OCI-LY7 (cell line): ENCODE measurements around the gene SMG9. TPM values are rescaled to one million over a fixed set of nuclear protein-coding genes. Genes with fewer than 3 reads are reported as not detected.

Experiments used
- BruUV-seq: library from RNA; stranded (reverse); fragments of 400-500 nt; replicated peaks from 2 replicates; lab custom pipeline; 2021; lab: Mats Ljungman, UMichigan
- CTCF ChIA-PET: fragments of 300-600 bp; sonication (Branson Sonifier 250); formaldehyde crosslinking; loops from one replicate; lab custom pipeline; 2022; ENCODE audit warnings: antibody characterized with exemption; ENCODE audit not compliant: unreplicated experiment; lab: Charles Lee
- POLR2A ChIA-PET: fragments of 300-600 bp; sonication (Branson Sonifier 250); formaldehyde crosslinking; loops from one replicate; lab custom pipeline; 2022; ENCODE audit warnings: antibody characterized with exemption; lab: Charles Lee
- DNase-seq: peaks from one replicate; pipeline ENCODE4 v3.0.0-alpha.2; 2015; ENCODE audit warnings: low spot score
- H2AFZ ChIP-seq: fragments of 200-600 bp; sonication (generic), shearing (Covaris generic); 2 replicates; pipeline ENCODE4 v1.6.1; 2014; ENCODE audit warnings: mild to moderate bottlenecking, antibody characterized with exemption, low read length, moderate library complexity
- H3K27ac ChIP-seq: fragments of 200-600 bp; sonication (generic); 2 replicates; pipeline ENCODE4 v1.5.1; 2014; ENCODE audit warnings: mixed run types, low read depth, mild to moderate bottlenecking, moderate library complexity, low read length, inconsistent platforms; ENCODE audit not compliant: poor library complexity, severe bottlenecking
- H3K36me3 ChIP-seq: fragments of 200-600 bp; sonication (generic); 2 replicates; pipeline ENCODE4 v1.6.1; 2014; ENCODE audit warnings: mild to moderate bottlenecking, antibody characterized with exemption, low read length, moderate library complexity, mixed read lengths; ENCODE audit not compliant: insufficient read depth
- H3K4me1 ChIP-seq: fragments of 200-600 bp; sonication (generic); 2 replicates; pipeline ENCODE4 v1.5.1; 2014; ENCODE audit warnings: mild to moderate bottlenecking, low read length; ENCODE audit not compliant: insufficient read depth, poor library complexity, severe bottlenecking
- H3K4me2 ChIP-seq: fragments of 200-600 bp; sonication (generic); 2 replicates; pipeline ENCODE4 v1.6.1; 2014; ENCODE audit warnings: mild to moderate bottlenecking, low read length
- H3K4me3 ChIP-seq: fragments of 200-600 bp; sonication (generic); 2 replicates; pipeline ENCODE4 v1.5.1; 2014; ENCODE audit warnings: mild to moderate bottlenecking, low read depth, low read length; ENCODE audit not compliant: poor library complexity, severe bottlenecking
- H3K79me2 ChIP-seq: fragments of 200-600 bp; sonication (generic); 2 replicates; pipeline ENCODE4 v1.6.1; 2016; ENCODE audit warnings: low read depth, mild to moderate bottlenecking, low read length, moderate library complexity, mixed read lengths; ENCODE audit not compliant: insufficient read depth
- H3K9me2 ChIP-seq: fragments of 200-600 bp; sonication (generic); 2 replicates; pipeline ENCODE4 v1.6.1; 2016; ENCODE audit warnings: mild to moderate bottlenecking, low read length, mixed read lengths; ENCODE audit not compliant: insufficient read depth
- H3K9me3 ChIP-seq: fragments of 200-600 bp; sonication (generic); 2 replicates; pipeline ENCODE4 v1.6.1; 2014; ENCODE audit warnings: mild to moderate bottlenecking, mixed run types, low read length, mixed read lengths
- H4K20me1 ChIP-seq: fragments of 200-600 bp; sonication (generic); 2 replicates; pipeline ENCODE4 v1.6.1; 2014; ENCODE audit warnings: mild to moderate bottlenecking, antibody characterized with exemption, low read length, moderate library complexity, mixed read lengths; ENCODE audit not compliant: insufficient read depth
- CTCF ChIP-seq: fragments of 200-600 bp; sonication (generic); conservative IDR thresholded peaks from 2 replicates; pipeline ENCODE4 v1.5.1; 2014; ENCODE audit warnings: mild to moderate bottlenecking, antibody characterized with exemption, low read length, moderate library complexity, mixed read lengths
- EZH2phosphoT487 ChIP-seq: fragments of 200-600 bp; sonication (generic); IDR thresholded peaks from 2 replicates; pipeline ENCODE4 v1.6.1; 2018; ENCODE audit warnings: low read depth, borderline replicate concordance, mild to moderate bottlenecking, mixed run types, antibody characterized with exemption, low read length, moderate library complexity, mixed read lengths
- intact Hi-C: fragments of 100-400 bp; cut with micrococcal nuclease; formaldehyde crosslinking; loops from one replicate; pipeline ENCODE4 v1.10.0; 2022; ENCODE audit not compliant: unreplicated experiment
- total RNA-seq, 2 experiments: library from RNA; depleted of rRNA in 1 of 2; stranded (reverse); fragments of >200 nt in 1 of 2; shearing (Covaris generic) in 1 of 2; gene quantifications; 2 replicates each; pipeline ENCODE4 v1.2.3, GENCODE V29; 2014 to 2022

The SMG9 gene
- total RNA-seq, 2 experiments from 2014 or later, result 65.6 to 75.5 TPM

GRCh38 chr19:43721469-43722048 is 33.2 kb downstream of the SMG9 start:
- TF ChIP-seq CTCF, result no peak
- TF ChIP-seq EZH2phosphoT487, result no peak
- Histone ChIP-seq H3K4me3 (no peak overlapping the region), H3K9me3 (no peaks in the 10 kb centered on the region), H3K4me2 (no peak overlapping the region), H3K27ac (no peak overlapping the region), H4K20me1 (no peaks in the 10 kb centered on the region), H3K9me2 (no peaks in the 10 kb centered on the region), H2AFZ (no peak overlapping the region), H3K4me1 (peaks cover 15% of the 10 kb centered on the region), H3K79me2 (no peaks in the 10 kb centered on the region), H3K36me3 (no peaks in the 10 kb centered on the region)
- BruUV-seq, result no TSS peak
- intact Hi-C loops, result loop anchor here (10.0 kb wide), 1 partner anchor 57 kb away; no protein-coding TSS in a partner anchor
- CTCF ChIA-PET, result no interaction called here
- POLR2A ChIA-PET, result interaction anchor here (1.0 kb wide), 1 partner anchor 37 kb away, joined by 3 read pairs; no protein-coding TSS in a partner anchor
- no peak for DNase-seq

GRCh38 chr19:43720936-43721335 is 33.8 kb downstream of the SMG9 start:
- H4K20me1 ChIP-seq, result no peaks in the 10 kb centered on the region
- DNase-seq, result no peak
- no peak overlapping the region for H3K27ac ChIP-seq
- no peaks in the 10 kb centered on the region for H3K9me2 ChIP-seq
- peaks cover 15% of the 10 kb centered on the region for H3K4me1 ChIP-seq
- CTCF ChIA-PET, result no interaction called here
- no peak overlapping the region for H2AFZ ChIP-seq
- POLR2A ChIA-PET, result interaction anchor here (1.0 kb wide), 1 partner anchor 36 kb away, joined by 3 read pairs; no protein-coding TSS in a partner anchor
- no peaks in the 10 kb centered on the region for H3K79me2 ChIP-seq
- no TSS peak for BruUV-seq
- no peak overlapping the region for H3K4me2 ChIP-seq
- no peaks in the 10 kb centered on the region for H3K36me3 ChIP-seq
- intact Hi-C loops, result loop anchor here (10.0 kb wide), 1 partner anchor 56 kb away; no protein-coding TSS in a partner anchor
- H3K4me3 ChIP-seq, result no peak overlapping the region
- H3K9me3 ChIP-seq, result no peaks in the 10 kb centered on the region
- no peak for TF ChIP-seq EZH2phosphoT487
- TF ChIP-seq CTCF, result no peak

- no peak for TF ChIP-seq CTCF
- TF ChIP-seq EZH2phosphoT487, result no peak
- H3K27ac ChIP-seq, result no peak overlapping the region
- no peaks in the 10 kb centered on the region for H3K36me3 ChIP-seq
- no peak overlapping the region for H3K4me3 ChIP-seq
- no peaks in the 10 kb centered on the region for H4K20me1 ChIP-seq
- peaks cover 6% of the 10 kb centered on the region for H3K4me1 ChIP-seq
- H3K9me2 ChIP-seq, result no peaks in the 10 kb centered on the region
- H3K79me2 ChIP-seq, result no peaks in the 10 kb centered on the region
- ChIA-PET POLR2A (no interaction called here), CTCF (no interaction called here)
- DNase-seq, result no peak
- intact Hi-C loops, result loop anchor here (10.0 kb wide), 1 partner anchor 55 kb away; no protein-coding TSS in a partner anchor
- no peak overlapping the region for H3K4me2 ChIP-seq
- no TSS peak for BruUV-seq
- no peak overlapping the region for H2AFZ ChIP-seq
- no peaks in the 10 kb centered on the region for H3K9me3 ChIP-seq
These were observed 34.8 kb downstream of the SMG9 start for GRCh38 chr19:43719918-43720317.
